HepG2 (cell line): ENCODE data around the gene SLFN14. TPM values are rescaled to one million over a fixed set of nuclear protein-coding genes. Genes with fewer than 3 reads are reported as not detected.

Source experiments
- ARNT2 ChIP-seq: sonication (generic); formaldehyde crosslinking; IDR thresholded peaks from 2 replicates; pipeline ENCODE4 v1.8.0; 2022; ENCODE audit warnings: mild to moderate bottlenecking, low read depth, missing genetic modification reagents, moderate library complexity
- ELK4 ChIP-seq: sonication (generic); formaldehyde crosslinking; IDR thresholded peaks from 2 replicates; pipeline ENCODE4 v1.9.0; 2021; ENCODE audit warnings: missing genetic modification reagents, borderline replicate concordance
- HMGA1 ChIP-seq: sonication (generic); formaldehyde crosslinking; conservative IDR thresholded peaks from 2 replicates; pipeline ENCODE4 v1.4.0; 2020; ENCODE audit warnings: missing genetic modification reagents
- HNRNPK ChIP-seq: fragments of 200-400 bp; formaldehyde crosslinking; IDR thresholded peaks from 2 replicates; pipeline ENCODE4 v1.6.1; 2018; ENCODE audit warnings: low read length, low read depth, moderate library complexity, mild to moderate bottlenecking; ENCODE audit not compliant: poor library complexity, severe bottlenecking
- IRF2 ChIP-seq: IDR thresholded peaks from 2 replicates; pipeline ENCODE4 v1.6.1; 2018; ENCODE audit warnings: missing genetic modification reagents, missing compliant biosample characterization
- MEIS2 ChIP-seq: sonication (generic); formaldehyde crosslinking; IDR thresholded peaks from 2 replicates; pipeline ENCODE4 v1.9.0; 2021; ENCODE audit warnings: mild to moderate bottlenecking, missing genetic modification reagents
- MTA1 ChIP-seq: sonication (generic); formaldehyde crosslinking; IDR thresholded peaks from 2 replicates; pipeline ENCODE4 v1.4.0; 2020; ENCODE audit warnings: missing genetic modification reagents, mild to moderate bottlenecking, borderline replicate concordance
- MTF2 ChIP-seq: sonication (generic); formaldehyde crosslinking; IDR thresholded peaks from 2 replicates; pipeline ENCODE4 v1.5.0; 2020; ENCODE audit warnings: missing genetic modification reagents, borderline replicate concordance
- REXO4 ChIP-seq: sonication (generic); formaldehyde crosslinking; IDR thresholded peaks from 2 replicates; pipeline ENCODE4 v1.8.0; 2022; ENCODE audit warnings: missing genetic modification reagents, mild to moderate bottlenecking, borderline replicate concordance
- SAFB2 ChIP-seq: sonication (generic); formaldehyde crosslinking; IDR thresholded peaks from 2 replicates; pipeline ENCODE4 v1.5.1; 2020; ENCODE audit warnings: missing genetic modification reagents, low read depth, mild to moderate bottlenecking, borderline replicate concordance
- SMAD1 ChIP-seq: sonication (generic); formaldehyde crosslinking; IDR thresholded peaks from 2 replicates; pipeline ENCODE4 v1.4.0; 2020; ENCODE audit warnings: missing genetic modification reagents, low read depth, mild to moderate bottlenecking, borderline replicate concordance
- SMYD3 ChIP-seq: sonication (generic); formaldehyde crosslinking; IDR thresholded peaks from 2 replicates; pipeline ENCODE4 v1.8.1; 2023; ENCODE audit warnings: mild to moderate bottlenecking, missing genetic modification reagents
- SNAI1 ChIP-seq: sonication (generic); formaldehyde crosslinking; IDR thresholded peaks from 2 replicates; pipeline ENCODE4 v1.5.0; 2020; ENCODE audit warnings: mild to moderate bottlenecking, missing genetic modification reagents, borderline replicate concordance
- STAT5B ChIP-seq: sonication (generic); formaldehyde crosslinking; IDR thresholded peaks from 2 replicates; pipeline ENCODE4 v1.4.0; 2020; ENCODE audit warnings: missing genetic modification reagents
- SUZ12 ChIP-seq: fragments of 150-350 bp; IDR thresholded peaks from 2 replicates; pipeline ENCODE4 v1.6.1; 2014; ENCODE audit warnings: low read depth, low read length
- TRAFD1 ChIP-seq: sonication (generic); formaldehyde crosslinking; IDR thresholded peaks from 2 replicates; pipeline ENCODE4 v1.5.1; 2020; ENCODE audit warnings: missing genetic modification reagents, mild to moderate bottlenecking, borderline replicate concordance
- TRIM24 ChIP-seq: sonication (generic); formaldehyde crosslinking; IDR thresholded peaks from 2 replicates; pipeline ENCODE4 v1.8.0; 2022; ENCODE audit warnings: mild to moderate bottlenecking, missing genetic modification reagents
- ZEB1 ChIP-seq: IDR thresholded peaks from 2 replicates; pipeline ENCODE4 v1.6.1; 2012; ENCODE audit warnings: mild to moderate bottlenecking, low read depth, inconsistent platforms; ENCODE audit not compliant: insufficient replicate concordance
- ZNF275 ChIP-seq: sonication (generic); formaldehyde crosslinking; IDR thresholded peaks from 2 replicates; pipeline ENCODE4 v1.8.0; 2022; ENCODE audit warnings: missing genetic modification reagents, mild to moderate bottlenecking, inconsistent platforms, borderline replicate concordance
- ZNF660 ChIP-seq: sonication (generic); formaldehyde crosslinking; IDR thresholded peaks from 2 replicates; pipeline ENCODE4 v1.5.1; 2020; ENCODE audit warnings: mild to moderate bottlenecking, low read depth, missing genetic modification reagents, borderline replicate concordance
- ZNF670 ChIP-seq: sonication (generic); formaldehyde crosslinking; IDR thresholded peaks from 2 replicates; pipeline ENCODE4 v1.8.0; 2022; ENCODE audit warnings: mild to moderate bottlenecking, missing genetic modification reagents, borderline replicate concordance
- ZNF674 ChIP-seq: sonication (generic); formaldehyde crosslinking; IDR thresholded peaks from 2 replicates; pipeline ENCODE4 v1.5.0; 2020; ENCODE audit warnings: low read depth, mild to moderate bottlenecking, missing genetic modification reagents
- ZNF749 ChIP-seq: sonication (generic); formaldehyde crosslinking; IDR thresholded peaks from 2 replicates; pipeline ENCODE4 v1.8.0; 2022; ENCODE audit warnings: mild to moderate bottlenecking, missing genetic modification reagents, moderate library complexity, borderline replicate concordance
- polyA plus RNA-seq, 8 experiments: library from polyadenylated mRNA; depleted of rRNA in 3 of 8; stranded (reverse) in 7 of 8; unstranded in 1 of 8; fragments of >200 nt; fragmentation: Illumina TruSeq in 4 of 8; extraction: Trizol in 4 of 8; gene quantifications; 2 replicates each; pipeline versions ENCODE4 v1.2.1 to v1.2.3, GENCODE V29; 2011 to 2016; ENCODE audit warnings: low read depth in 4 of 8, missing spikeins in 1 of 8, mixed read lengths in 1 of 8; ENCODE audit not compliant: insufficient read depth in 1 of 8
- total RNA-seq, 5 experiments: library from RNA; depleted of rRNA; stranded (reverse); fragments of >200 nt; fragmentation: Illumina TruSeq; extraction: Trizol; gene quantifications; 2 replicates each; pipeline ENCODE4 v1.2.3, GENCODE V29; 2016; ENCODE audit warnings: low read depth in 1 of 5

SLFN14 gene
- total and polyA plus RNA-seq, 2 of the 13 experiments (the other 11 are each of a cell fraction or from before 2014, with no cell fraction given) = not detected

GRCh38 chr17:35578929-35579432, 18.4 kb upstream of the SLFN14 start (continued):
- TF ChIP-seq MTA1 (CRISPR knock-in tag) (no peak), HNRNPK (no peak), MEIS2 (no peak), SUZ12 (no peak), MTF2 (CRISPR knock-in tag) (no peak), STAT5B (CRISPR knock-in tag) (no peak), ZNF660 (CRISPR knock-in tag) (no peak), SNAI1 (CRISPR knock-in tag) (no peak), IRF2 (CRISPR knock-in tag) (no peak), ELK4 (no peak), SMYD3 (CRISPR knock-in tag) (peak; percentile 9; the same call in 1 of the 2 replicates), SAFB2 (CRISPR knock-in tag) (no peak), ZNF749 (CRISPR knock-in tag) (no peak), ZNF674 (no peak), ZNF670 (CRISPR knock-in tag) (no peak), ZNF275 (CRISPR knock-in tag) (no peak), TRIM24 (CRISPR knock-in tag) (no peak), HMGA1 (CRISPR knock-in tag) (no peak), TRAFD1 (no peak), ZEB1 (no peak), ARNT2 (CRISPR knock-in tag) (0 out of 2 replicates have a peak, but pooled peaks have one; percentile 9), REXO4 (CRISPR knock-in tag) (no peak), SMAD1 (no peak)
